A549 treated with AZD9567 at 1 μM for 4 hours (cell line): ENCODE data around the gene IL1RAPL2. TPM values are rescaled to one million over a fixed set of nuclear protein-coding genes. Genes with fewer than 3 reads are reported as not detected.

ENCODE experiments used
- total RNA-seq: library from RNA; stranded (reverse); fragments of 200-300 nt; extraction: Qiagen RNA extraction; gene quantifications from 5 replicates; pipeline ENCODE4 v1.2.3, GENCODE V29; 2022; ENCODE audit not compliant: insufficient read depth

IL1RAPL2 gene
- not detected in 5 replicates for total RNA-seq

GRCh38 chrX:104565791-104566680 lies at the start of gene IL1RAPL2:
Gene IL1RAPL2 (plus strand): TSS chrX:104566199.

GRCh38 chrX:105220636-105221035 lies 654.6 kb downstream of the IL1RAPL2 start, which contains the start of gene TEX13A:
Gene TEX13A (minus strand): TSS chrX:105220694. CDS start chrX:105220397, 297 bp downstream.

